Ishikawa (cell line): ENCODE results near the gene TBX6.

ENCODE experiments used
- CEBPB ChIP-seq: IDR thresholded peaks from 2 replicates; pipeline ENCODE4 v1.6.1; 2012
- CREB1 ChIP-seq: IDR thresholded peaks from 2 replicates; pipeline ENCODE4 v1.6.1; 2012; ENCODE audit warnings: low read depth
- EGR1 ChIP-seq: IDR thresholded peaks from 2 replicates; pipeline ENCODE4 v1.6.1; 2012
- EP300 ChIP-seq: IDR thresholded peaks from 2 replicates; pipeline ENCODE4 v1.6.1; 2012; ENCODE audit warnings: borderline replicate concordance
- FOXM1 ChIP-seq: IDR thresholded peaks from 2 replicates; pipeline ENCODE4 v1.6.1; 2012; ENCODE audit warnings: low read depth, borderline replicate concordance
- NFIC ChIP-seq: IDR thresholded peaks from 2 replicates; pipeline ENCODE4 v1.6.1; 2012
- RAD21 ChIP-seq: IDR thresholded peaks from 2 replicates; pipeline ENCODE4 v1.6.1; 2012; ENCODE audit warnings: low read depth
- TAF1 ChIP-seq: IDR thresholded peaks from 2 replicates; pipeline ENCODE4 v1.6.1; 2012; ENCODE audit warnings: low read depth, mild to moderate bottlenecking
- TCF12 ChIP-seq: IDR thresholded peaks from 2 replicates; pipeline ENCODE4 v1.6.1; 2012; ENCODE audit warnings: low read depth
- TEAD4 ChIP-seq: IDR thresholded peaks from 2 replicates; pipeline ENCODE4 v1.6.1; 2012
- YY1 ChIP-seq: IDR thresholded peaks from 2 replicates; pipeline ENCODE4 v1.6.1; 2012; ENCODE audit warnings: low read depth
- ZBTB7A ChIP-seq: IDR thresholded peaks from 2 replicates; pipeline ENCODE4 v1.6.1; 2012; ENCODE audit warnings: low read depth
- TF ChIP-seq, protein P1 (sequence below): IDR thresholded peaks from 2 replicates; pipeline ENCODE4 v1.6.1; 2012; ENCODE audit warnings: low read depth, mild to moderate bottlenecking
- TF ChIP-seq, protein P2 (sequence below): IDR thresholded peaks from 2 replicates; pipeline ENCODE4 v1.6.1; 2012
- TF ChIP-seq, protein P3 (sequence below): IDR thresholded peaks from 2 replicates; pipeline ENCODE4 v1.6.1; 2012

The TBX6 gene

DNA sequence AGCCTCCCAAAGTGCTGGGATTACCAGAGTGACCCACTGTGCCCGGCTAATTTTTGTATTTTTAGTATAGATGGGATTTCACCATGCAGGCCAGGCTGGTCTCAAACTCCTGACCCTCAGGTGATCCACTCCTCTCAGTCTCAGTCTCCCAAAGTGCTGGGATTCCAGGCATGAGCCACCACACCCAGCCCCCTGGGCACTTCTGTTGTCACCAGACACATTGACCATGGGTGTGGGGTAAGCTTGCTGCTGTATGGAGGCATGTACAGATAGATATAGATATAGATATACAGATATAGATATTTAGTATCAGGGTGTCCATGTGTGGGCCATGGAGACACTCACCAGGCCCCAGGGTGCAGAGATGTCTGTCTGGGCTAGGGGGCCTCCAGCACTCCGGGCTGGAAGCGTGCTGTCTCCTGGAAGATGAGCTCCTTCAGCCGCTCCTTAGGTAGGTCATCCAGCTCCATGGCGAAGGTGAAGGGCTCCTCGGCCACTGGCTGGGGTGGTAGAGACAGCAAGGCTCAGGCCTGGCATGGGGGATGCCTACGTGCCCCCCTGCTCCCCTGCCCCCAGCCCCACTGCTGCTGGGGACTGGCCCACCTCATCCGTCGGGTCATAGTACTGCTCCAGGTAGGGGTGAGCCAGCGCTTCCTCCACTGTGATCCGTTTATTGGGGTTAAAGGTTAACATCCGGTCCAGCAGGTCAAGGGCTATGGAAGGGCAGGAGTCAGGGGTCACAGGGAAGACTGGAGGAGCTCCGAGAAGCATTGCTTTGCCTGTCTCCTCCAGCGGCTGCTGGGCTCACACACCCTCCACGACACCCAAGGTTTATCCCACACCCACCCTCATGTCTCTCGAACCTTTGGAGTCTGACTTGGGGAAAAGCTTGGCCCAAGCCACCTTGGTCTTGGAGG, 24.8 kb upstream of the TBX6 start:
- TF ChIP-seq, protein P1, sequence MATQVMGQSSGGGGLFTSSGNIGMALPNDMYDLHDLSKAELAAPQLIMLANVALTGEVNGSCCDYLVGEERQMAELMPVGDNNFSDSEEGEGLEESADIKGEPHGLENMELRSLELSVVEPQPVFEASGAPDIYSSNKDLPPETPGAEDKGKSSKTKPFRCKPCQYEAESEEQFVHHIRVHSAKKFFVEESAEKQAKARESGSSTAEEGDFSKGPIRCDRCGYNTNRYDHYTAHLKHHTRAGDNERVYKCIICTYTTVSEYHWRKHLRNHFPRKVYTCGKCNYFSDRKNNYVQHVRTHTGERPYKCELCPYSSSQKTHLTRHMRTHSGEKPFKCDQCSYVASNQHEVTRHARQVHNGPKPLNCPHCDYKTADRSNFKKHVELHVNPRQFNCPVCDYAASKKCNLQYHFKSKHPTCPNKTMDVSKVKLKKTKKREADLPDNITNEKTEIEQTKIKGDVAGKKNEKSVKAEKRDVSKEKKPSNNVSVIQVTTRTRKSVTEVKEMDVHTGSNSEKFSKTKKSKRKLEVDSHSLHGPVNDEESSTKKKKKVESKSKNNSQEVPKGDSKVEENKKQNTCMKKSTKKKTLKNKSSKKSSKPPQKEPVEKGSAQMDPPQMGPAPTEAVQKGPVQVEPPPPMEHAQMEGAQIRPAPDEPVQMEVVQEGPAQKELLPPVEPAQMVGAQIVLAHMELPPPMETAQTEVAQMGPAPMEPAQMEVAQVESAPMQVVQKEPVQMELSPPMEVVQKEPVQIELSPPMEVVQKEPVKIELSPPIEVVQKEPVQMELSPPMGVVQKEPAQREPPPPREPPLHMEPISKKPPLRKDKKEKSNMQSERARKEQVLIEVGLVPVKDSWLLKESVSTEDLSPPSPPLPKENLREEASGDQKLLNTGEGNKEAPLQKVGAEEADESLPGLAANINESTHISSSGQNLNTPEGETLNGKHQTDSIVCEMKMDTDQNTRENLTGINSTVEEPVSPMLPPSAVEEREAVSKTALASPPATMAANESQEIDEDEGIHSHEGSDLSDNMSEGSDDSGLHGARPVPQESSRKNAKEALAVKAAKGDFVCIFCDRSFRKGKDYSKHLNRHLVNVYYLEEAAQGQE, result no peak
- TF ChIP-seq CEBPB (no peak), TAF1 (no peak), YY1 (no peak), RAD21 (no peak), EP300 (no peak), EGR1 (no peak), TCF12 (no peak), FOXM1 (no peak), TEAD4 (no peak), NFIC (no peak), CREB1 (no peak), ZBTB7A (no peak)
- TF ChIP-seq, protein P2, sequence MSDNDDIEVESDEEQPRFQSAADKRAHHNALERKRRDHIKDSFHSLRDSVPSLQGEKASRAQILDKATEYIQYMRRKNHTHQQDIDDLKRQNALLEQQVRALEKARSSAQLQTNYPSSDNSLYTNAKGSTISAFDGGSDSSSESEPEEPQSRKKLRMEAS, result no peak
- TF ChIP-seq, protein P3, sequence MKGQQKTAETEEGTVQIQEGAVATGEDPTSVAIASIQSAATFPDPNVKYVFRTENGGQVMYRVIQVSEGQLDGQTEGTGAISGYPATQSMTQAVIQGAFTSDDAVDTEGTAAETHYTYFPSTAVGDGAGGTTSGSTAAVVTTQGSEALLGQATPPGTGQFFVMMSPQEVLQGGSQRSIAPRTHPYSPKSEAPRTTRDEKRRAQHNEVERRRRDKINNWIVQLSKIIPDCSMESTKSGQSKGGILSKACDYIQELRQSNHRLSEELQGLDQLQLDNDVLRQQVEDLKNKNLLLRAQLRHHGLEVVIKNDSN, result no peak

DNA sequence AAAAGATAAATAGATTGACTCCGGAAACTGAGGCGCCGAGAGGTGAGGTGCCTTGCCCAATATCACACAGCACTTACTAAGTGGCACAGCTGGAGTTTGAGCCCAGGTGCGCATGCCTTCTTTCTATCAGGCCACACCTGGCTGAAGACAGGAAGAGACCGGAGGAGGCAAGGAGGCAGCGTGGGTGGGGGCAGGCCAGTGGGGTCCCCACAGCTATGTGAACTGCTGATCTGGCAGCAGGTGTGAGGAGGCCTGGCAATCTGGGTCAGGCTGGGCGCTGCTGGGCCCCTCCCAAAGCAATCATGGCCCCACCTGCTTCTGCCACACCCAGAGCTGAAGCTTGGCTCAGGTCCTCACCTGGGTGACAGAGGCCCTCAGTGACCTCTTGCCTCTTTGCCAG, 23.5 kb upstream of the TBX6 start:
- no peak for TF ChIP-seq TAF1
- peak; percentile 76 for TF ChIP-seq TCF12
- TF ChIP-seq CREB1, result no peak
- TF ChIP-seq, protein P2, result 0 out of 2 replicates have a peak, but pooled peaks have one; percentile 36
- TF ChIP-seq NFIC, result no peak
- peak; percentile 29; the same call in 1 of the 2 replicates for TF ChIP-seq EGR1
- TF ChIP-seq YY1, result no peak
- TF ChIP-seq, protein P1, result no peak
- TF ChIP-seq RAD21, result no peak
- TF ChIP-seq, protein P3, result no peak
- TF ChIP-seq CEBPB, result no peak
- TF ChIP-seq FOXM1, result no peak

DNA sequence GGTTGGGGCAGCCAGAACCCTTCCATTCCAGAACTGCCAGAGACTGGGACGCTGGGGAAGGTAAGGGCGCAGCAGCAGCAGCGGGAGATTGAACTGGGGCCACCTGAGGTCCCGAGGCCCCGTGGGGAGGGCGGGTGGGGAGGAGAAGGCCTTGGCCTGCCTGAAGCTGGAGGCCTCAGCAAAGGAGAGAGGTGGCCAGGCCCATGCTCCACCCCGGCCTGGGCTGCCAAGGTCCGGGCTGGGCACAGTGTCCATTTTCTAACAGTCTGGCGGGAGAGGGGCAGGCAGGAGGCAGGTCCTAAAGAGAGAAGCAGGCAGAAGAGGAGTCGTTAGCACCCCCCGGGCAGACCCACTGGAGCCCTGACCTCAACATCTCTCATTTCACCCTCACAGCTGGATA, 22.7 kb upstream of the TBX6 start:
- no peak for TF ChIP-seq FOXM1
- TF ChIP-seq, protein P3, result no peak
- no peak for TF ChIP-seq TCF12
- no peak for TF ChIP-seq EP300
- TF ChIP-seq CEBPB, result no peak
- TF ChIP-seq CREB1, result no peak
- TF ChIP-seq ZBTB7A, result no peak
- TF ChIP-seq, protein P1, result no peak
- TF ChIP-seq YY1, result no peak
- no peak for TF ChIP-seq TAF1
- TF ChIP-seq RAD21, result no peak
- TF ChIP-seq TEAD4, result no peak
- TF ChIP-seq, protein P2, result no peak
- no peak for TF ChIP-seq NFIC
- no peak for TF ChIP-seq EGR1
